ENCODE data around the gene SYNPO2.

The SYNPO2 gene

DNA sequence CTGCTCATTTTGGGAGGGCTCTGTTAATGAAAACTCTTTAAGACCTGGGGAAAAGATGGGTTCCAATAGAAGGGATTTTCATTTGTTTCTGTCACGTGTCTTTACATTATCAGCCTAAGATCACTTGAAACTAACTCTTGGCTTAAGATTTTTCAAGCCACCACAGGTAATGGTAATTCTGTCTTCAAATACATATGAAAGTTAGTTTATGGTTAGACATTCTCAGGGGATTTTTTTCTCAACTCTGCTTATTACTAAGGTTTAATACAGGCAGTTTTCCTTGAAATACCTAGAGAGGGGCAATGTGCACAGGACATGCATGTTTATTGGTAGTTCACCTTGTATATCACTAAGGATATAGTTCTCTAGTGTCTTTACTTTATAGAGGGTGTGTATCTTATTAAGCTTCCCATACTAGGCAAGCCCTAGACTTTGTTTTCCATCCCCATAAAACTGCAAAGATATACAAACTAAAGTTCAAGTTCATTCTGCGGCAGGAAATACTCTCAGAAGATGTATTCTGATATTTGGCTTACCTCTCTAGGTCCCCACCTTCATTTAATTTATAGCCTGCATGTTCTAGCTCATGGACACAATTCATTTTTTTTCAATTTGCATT, 208.7 kb downstream of the SYNPO2 start:
- TF ChIP-seq EGR1 (IDR thresholded peaks at IDR 0.05) (no peak), EP300 (IDR thresholded peaks at IDR 0.05; ENCODE audit: borderline replicate concordance) (no peak), TAF1 (IDR thresholded peaks at IDR 0.05; ENCODE audit: low read depth) (no peak), TCF12 (IDR thresholded peaks at IDR 0.05; ENCODE audit: low read depth) (no peak), CEBPB (IDR thresholded peaks at IDR 0.05) (no peak), YY1 (IDR thresholded peaks at IDR 0.05; ENCODE audit: low read depth) (no peak), ZBTB7A (IDR thresholded peaks at IDR 0.05; ENCODE audit: low read depth) (no peak), NFIC (IDR thresholded peaks at IDR 0.05) (no peak), CREB1 (IDR thresholded peaks at IDR 0.05; ENCODE audit: low read depth) (no peak), RAD21 (IDR thresholded peaks at IDR 0.05; ENCODE audit: low read depth) (no peak)
- TF ChIP-seq, protein P1, sequence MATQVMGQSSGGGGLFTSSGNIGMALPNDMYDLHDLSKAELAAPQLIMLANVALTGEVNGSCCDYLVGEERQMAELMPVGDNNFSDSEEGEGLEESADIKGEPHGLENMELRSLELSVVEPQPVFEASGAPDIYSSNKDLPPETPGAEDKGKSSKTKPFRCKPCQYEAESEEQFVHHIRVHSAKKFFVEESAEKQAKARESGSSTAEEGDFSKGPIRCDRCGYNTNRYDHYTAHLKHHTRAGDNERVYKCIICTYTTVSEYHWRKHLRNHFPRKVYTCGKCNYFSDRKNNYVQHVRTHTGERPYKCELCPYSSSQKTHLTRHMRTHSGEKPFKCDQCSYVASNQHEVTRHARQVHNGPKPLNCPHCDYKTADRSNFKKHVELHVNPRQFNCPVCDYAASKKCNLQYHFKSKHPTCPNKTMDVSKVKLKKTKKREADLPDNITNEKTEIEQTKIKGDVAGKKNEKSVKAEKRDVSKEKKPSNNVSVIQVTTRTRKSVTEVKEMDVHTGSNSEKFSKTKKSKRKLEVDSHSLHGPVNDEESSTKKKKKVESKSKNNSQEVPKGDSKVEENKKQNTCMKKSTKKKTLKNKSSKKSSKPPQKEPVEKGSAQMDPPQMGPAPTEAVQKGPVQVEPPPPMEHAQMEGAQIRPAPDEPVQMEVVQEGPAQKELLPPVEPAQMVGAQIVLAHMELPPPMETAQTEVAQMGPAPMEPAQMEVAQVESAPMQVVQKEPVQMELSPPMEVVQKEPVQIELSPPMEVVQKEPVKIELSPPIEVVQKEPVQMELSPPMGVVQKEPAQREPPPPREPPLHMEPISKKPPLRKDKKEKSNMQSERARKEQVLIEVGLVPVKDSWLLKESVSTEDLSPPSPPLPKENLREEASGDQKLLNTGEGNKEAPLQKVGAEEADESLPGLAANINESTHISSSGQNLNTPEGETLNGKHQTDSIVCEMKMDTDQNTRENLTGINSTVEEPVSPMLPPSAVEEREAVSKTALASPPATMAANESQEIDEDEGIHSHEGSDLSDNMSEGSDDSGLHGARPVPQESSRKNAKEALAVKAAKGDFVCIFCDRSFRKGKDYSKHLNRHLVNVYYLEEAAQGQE (IDR thresholded peaks at IDR 0.05; ENCODE audit: low read depth): no peak
- TF ChIP-seq, protein P2, sequence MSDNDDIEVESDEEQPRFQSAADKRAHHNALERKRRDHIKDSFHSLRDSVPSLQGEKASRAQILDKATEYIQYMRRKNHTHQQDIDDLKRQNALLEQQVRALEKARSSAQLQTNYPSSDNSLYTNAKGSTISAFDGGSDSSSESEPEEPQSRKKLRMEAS (IDR thresholded peaks at IDR 0.05): no peak
- TF ChIP-seq, protein P3, sequence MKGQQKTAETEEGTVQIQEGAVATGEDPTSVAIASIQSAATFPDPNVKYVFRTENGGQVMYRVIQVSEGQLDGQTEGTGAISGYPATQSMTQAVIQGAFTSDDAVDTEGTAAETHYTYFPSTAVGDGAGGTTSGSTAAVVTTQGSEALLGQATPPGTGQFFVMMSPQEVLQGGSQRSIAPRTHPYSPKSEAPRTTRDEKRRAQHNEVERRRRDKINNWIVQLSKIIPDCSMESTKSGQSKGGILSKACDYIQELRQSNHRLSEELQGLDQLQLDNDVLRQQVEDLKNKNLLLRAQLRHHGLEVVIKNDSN (IDR thresholded peaks at IDR 0.05): no peak

DNA sequence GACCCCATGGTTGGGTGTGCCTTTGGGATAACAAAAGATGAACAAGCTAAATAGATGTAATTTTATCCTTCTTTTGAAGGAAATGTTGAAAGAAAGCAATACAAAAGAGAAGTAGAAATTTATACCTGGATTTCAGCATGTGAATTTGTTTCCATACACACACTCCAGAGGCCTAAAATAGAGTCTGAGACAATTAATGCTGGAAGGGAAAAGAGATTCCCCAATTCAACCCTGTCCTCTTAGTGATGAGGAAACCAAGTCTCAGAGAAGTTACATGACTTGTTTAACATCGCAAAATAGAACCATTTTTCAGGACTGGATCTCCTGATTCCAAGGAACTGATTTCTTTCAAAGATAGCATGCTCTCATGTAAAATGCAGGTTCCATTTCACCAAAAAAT, 209.7 kb downstream of the SYNPO2 start:
- TF ChIP-seq TAF1 (IDR thresholded peaks at IDR 0.05; ENCODE audit: low read depth) (no peak), CEBPB (IDR thresholded peaks at IDR 0.05) (no peak), TEAD4 (IDR thresholded peaks at IDR 0.05) (no peak), YY1 (IDR thresholded peaks at IDR 0.05; ENCODE audit: low read depth) (no peak), TCF12 (IDR thresholded peaks at IDR 0.05; ENCODE audit: low read depth) (no peak), FOXM1 (IDR thresholded peaks at IDR 0.05; ENCODE audit: borderline replicate concordance, low read depth) (no peak)
- TF ChIP-seq, protein P2 (IDR thresholded peaks at IDR 0.05): no peak
- TF ChIP-seq, protein P1 (IDR thresholded peaks at IDR 0.05; ENCODE audit: low read depth): no peak
- TF ChIP-seq, protein P3 (IDR thresholded peaks at IDR 0.05): no peak

DNA sequence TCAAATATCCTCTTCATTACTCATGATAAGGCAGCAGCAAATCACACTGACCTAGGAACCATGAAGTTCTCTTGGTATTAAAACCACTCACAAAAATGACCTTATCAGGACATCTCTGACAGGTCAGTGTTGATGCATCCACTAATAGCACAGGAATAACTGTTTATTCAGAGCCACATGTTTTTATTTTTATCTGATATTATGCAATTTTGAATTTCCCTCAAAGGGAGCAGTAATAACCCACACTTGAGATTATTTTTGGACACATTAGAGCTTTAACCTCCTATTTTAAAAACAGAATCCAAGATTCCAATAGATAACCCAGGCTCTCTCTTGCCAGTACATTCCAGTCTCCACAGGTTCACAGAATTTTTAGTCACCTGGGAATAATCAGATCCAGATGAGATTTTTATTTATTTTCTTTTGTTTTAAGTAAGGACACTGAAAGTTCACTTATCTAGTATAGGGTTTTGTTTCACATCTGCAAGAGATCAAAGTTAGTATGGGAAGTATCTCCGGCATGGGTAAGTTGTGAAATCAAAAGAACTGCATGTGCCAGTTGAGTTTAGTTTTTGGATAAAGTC, 210.7 kb downstream of the SYNPO2 start:
- no peak for TF ChIP-seq YY1 (IDR thresholded peaks at IDR 0.05; ENCODE audit: low read depth)
- no peak for TF ChIP-seq TCF12 (IDR thresholded peaks at IDR 0.05; ENCODE audit: low read depth)

- TF ChIP-seq TAF1 (IDR thresholded peaks at IDR 0.05; ENCODE audit: low read depth) (no peak), EGR1 (IDR thresholded peaks at IDR 0.05) (no peak), FOXM1 (IDR thresholded peaks at IDR 0.05; ENCODE audit: borderline replicate concordance, low read depth) (no peak), RAD21 (IDR thresholded peaks at IDR 0.05; ENCODE audit: low read depth) (no peak), NFIC (IDR thresholded peaks at IDR 0.05) (no peak), YY1 (IDR thresholded peaks at IDR 0.05; ENCODE audit: low read depth) (no peak)
- TF ChIP-seq, protein P1 (IDR thresholded peaks at IDR 0.05; ENCODE audit: low read depth): no peak
- TF ChIP-seq, protein P2 (IDR thresholded peaks at IDR 0.05): no peak
- TF ChIP-seq, protein P3 (IDR thresholded peaks at IDR 0.05): no peak
These were observed 212.0 kb downstream of the SYNPO2 start for GRCh38 chr4:119100655-119101054.
